ENCODE data around the gene DLK2. TPM values are rescaled to one million over a fixed set of nuclear protein-coding genes. Genes with fewer than 3 reads are reported as not detected.

The DLK2 gene
- total RNA-seq, 1 experiment from 2014 or later = 1.4 TPM

DNA sequence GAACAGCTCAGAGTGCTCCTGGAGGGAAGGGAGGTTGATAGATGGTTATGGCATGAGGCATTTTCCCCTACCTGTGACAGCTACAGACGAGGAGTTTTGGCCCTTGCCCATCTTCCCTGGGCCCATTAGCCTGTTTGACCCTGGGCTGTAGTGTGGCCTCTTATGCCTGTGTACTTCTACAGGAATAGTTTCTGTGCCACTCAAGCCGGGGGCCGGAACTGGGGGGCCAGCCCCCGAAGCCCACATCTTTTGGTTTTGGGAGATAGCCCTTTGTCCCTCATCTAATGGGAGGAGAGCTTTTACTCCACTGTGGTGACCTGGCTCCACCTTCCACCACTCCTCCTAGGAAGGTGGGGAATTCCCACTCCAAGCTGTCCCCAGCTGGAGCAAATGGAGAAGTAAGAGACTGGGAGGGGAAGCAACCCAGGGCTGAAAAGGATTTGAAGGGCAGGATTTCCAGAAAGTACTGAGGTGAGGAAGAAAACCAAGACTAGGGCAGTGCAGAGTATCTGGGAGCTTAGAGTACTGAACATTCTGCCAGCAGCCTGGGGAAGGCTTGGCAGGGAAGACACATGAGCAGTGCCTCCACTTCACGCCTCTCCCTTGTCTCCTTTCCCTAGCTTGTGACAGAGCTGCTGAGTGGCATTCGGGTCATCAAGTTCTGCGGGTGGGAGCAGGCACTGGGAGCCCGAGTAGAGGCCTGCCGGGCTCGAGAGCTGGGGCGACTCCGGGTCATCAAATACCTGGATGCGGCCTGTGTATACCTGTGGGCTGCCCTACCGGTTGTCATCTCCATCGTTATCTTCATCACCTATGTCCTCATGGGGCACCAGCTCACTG lies 21.1 kb downstream of the DLK2 start:
- H3F3A ChIP-seq (ENCODE audit: low read length, unreplicated experiment) = no peaks in the 10 kb centered on the region

DNA sequence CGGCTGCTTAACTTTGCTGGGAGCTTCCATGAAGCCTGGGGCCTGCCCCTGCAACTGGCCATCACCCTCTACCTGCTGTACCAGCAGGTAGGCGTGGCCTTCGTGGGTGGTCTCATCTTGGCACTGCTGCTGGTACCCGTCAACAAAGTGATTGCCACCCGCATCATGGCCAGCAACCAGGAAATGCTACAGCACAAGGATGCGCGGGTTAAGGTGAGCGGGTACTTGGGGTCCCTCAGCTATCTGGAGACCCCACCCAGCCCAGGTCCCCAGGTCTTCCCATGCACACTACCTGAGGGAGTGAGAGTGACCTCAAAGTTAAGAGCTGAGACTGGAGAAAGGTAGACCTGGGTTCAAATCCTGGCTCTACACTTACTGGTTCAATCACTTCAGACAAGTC lies 22.2 kb downstream of the DLK2 start:
- Histone ChIP-seq H3F3A (ENCODE audit: low read length, unreplicated experiment) (no peaks in the 10 kb centered on the region), H3K27me3 (ENCODE audit: low read length) (no peaks in the 10 kb centered on the region), H4K20me1 (ENCODE audit: low read length) (no peaks in the 10 kb centered on the region), H3K4me3 (ENCODE audit: low read length) (no peak overlapping the region), H3K4me1 (ENCODE audit: insufficient read depth, low read length) (peaks cover 25% of the 10 kb centered on the region), H3K9ac (ENCODE audit: low read length) (no peak overlapping the region), H3K36me3 (ENCODE audit: low read depth, low read length) (no peaks in the 10 kb centered on the region), H3K9me2 (replicated peaks; ENCODE audit: low read length) (no peaks in the 10 kb centered on the region), H3K9me3 (ENCODE audit: low read length) (no peaks in the 10 kb centered on the region), H3K4me2 (ENCODE audit: low read length) (no peak overlapping the region), H2AFZ (ENCODE audit: low read length) (no peak overlapping the region), H3K79me2 (ENCODE audit: low read length) (peaks cover 23% of the 10 kb centered on the region), H3K27ac (ENCODE audit: low read length) (no peak overlapping the region)
- TF ChIP-seq, protein P1, sequence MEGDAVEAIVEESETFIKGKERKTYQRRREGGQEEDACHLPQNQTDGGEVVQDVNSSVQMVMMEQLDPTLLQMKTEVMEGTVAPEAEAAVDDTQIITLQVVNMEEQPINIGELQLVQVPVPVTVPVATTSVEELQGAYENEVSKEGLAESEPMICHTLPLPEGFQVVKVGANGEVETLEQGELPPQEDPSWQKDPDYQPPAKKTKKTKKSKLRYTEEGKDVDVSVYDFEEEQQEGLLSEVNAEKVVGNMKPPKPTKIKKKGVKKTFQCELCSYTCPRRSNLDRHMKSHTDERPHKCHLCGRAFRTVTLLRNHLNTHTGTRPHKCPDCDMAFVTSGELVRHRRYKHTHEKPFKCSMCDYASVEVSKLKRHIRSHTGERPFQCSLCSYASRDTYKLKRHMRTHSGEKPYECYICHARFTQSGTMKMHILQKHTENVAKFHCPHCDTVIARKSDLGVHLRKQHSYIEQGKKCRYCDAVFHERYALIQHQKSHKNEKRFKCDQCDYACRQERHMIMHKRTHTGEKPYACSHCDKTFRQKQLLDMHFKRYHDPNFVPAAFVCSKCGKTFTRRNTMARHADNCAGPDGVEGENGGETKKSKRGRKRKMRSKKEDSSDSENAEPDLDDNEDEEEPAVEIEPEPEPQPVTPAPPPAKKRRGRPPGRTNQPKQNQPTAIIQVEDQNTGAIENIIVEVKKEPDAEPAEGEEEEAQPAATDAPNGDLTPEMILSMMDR (conservative IDR thresholded peaks at IDR 0.05; ENCODE audit: low read depth, low read length) = no peak
- TF ChIP-seq EZH2phosphoT487 (IDR thresholded peaks at IDR 0.05; ENCODE audit: borderline replicate concordance, low read length) = no peak
- TF ChIP-seq EZH2 (IDR thresholded peaks at IDR 0.05; ENCODE audit: low read length, unreplicated experiment) = no peak
- DNase-seq (no peak), ATAC-seq (no peak)
- no TSS peak for BruUV-seq (replicated peaks)
- ChIA-PET POLR2A (ENCODE audit: unreplicated experiment) (no interaction called here), CTCF (no interaction called here)
- intact Hi-C loops (cut with micrococcal nuclease) = no loop called here

More for the DNA sequence above, 21.1 kb downstream of the DLK2 start:
- BruUV-seq (replicated peaks) = no TSS peak
- Histone ChIP-seq H3K9me3 (ENCODE audit: low read length) (no peaks in the 10 kb centered on the region), H3K4me1 (ENCODE audit: insufficient read depth, low read length) (peaks cover 19% of the 10 kb centered on the region), H3K4me2 (ENCODE audit: low read length) (no peak overlapping the region), H3K9me2 (replicated peaks; ENCODE audit: low read length) (no peaks in the 10 kb centered on the region), H4K20me1 (ENCODE audit: low read length) (no peaks in the 10 kb centered on the region), H3K36me3 (ENCODE audit: low read depth, low read length) (0 out of 2 replicates have a peak, but pooled peaks cover 7% of the 10 kb centered on the region), H3K4me3 (ENCODE audit: low read length) (no peak overlapping the region), H2AFZ (ENCODE audit: low read length) (no peak overlapping the region), H3K9ac (ENCODE audit: low read length) (no peak overlapping the region), H3K27ac (ENCODE audit: low read length) (no peak overlapping the region), H3K27me3 (ENCODE audit: low read length) (no peaks in the 10 kb centered on the region), H3K79me2 (ENCODE audit: low read length) (peaks cover 13% of the 10 kb centered on the region; the same call in 1 of the 2 replicates)
- ATAC-seq = no peak
- no peak for DNase-seq
- ChIA-PET POLR2A (ENCODE audit: unreplicated experiment) (no interaction called here), CTCF (interaction anchor here (0.6 kb wide), 1 partner anchor 22 kb away, joined by 4 read pairs; no protein-coding TSS in a partner anchor)
- TF ChIP-seq EZH2phosphoT487 (IDR thresholded peaks at IDR 0.05; ENCODE audit: borderline replicate concordance, low read length) (no peak), EZH2 (IDR thresholded peaks at IDR 0.05; ENCODE audit: low read length, unreplicated experiment) (no peak)
- TF ChIP-seq, protein P1 (conservative IDR thresholded peaks at IDR 0.05; ENCODE audit: low read depth, low read length) = no peak
- intact Hi-C loops (cut with micrococcal nuclease) = no loop called here

All from PC-3 (cell line).